ENCODE data around the gene C1orf141.

C1orf141 gene

DNA sequence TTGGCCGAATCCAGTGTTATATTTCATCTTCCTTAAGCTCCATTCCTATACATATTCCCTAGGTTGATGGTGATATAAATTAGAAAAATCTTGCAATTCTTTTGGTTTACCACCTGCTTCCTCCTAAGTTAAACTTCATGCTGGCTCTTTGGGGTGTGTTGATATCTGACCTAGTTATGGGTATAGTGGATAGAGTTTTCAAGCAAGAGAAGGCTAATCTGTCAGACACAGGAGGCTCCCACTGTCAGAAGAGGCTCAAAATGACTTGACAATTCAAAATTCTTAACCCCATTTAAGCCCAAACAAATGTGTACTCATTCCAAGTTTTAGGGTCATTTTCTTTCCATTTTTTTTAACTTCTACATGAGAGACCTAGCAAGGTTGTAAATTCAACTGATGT lies 72.4 kb downstream of the C1orf141 start:
- TF ChIP-seq SUZ12 (IDR thresholded peaks at IDR 0.05; ENCODE audit: extremely low read depth, insufficient read depth, insufficient read length), result no peak
- no peak for TF ChIP-seq ZNF274 (IDR thresholded peaks at IDR 0.05; ENCODE audit: low read depth, low read length)
- TF ChIP-seq YY1 (IDR thresholded peaks at IDR 0.05; ENCODE audit: insufficient read depth, insufficient read length), result no peak
- no peaks in the 10 kb centered on the region for H3K27me3 ChIP-seq (ENCODE audit: insufficient read depth, insufficient read length)
- no peak for DNase-seq (ENCODE audit: low read depth, low spot score)
- H3K9me3 ChIP-seq (ENCODE audit: insufficient read depth, low read length), result peaks cover 11% of the 10 kb centered on the region; the same call in 1 of the 2 replicates
- no peaks in the 10 kb centered on the region for H3K36me3 ChIP-seq (ENCODE audit: insufficient read depth, insufficient read length, low read length)
- H3K4me3 ChIP-seq (ENCODE audit: insufficient read length, low read depth), result no peak overlapping the region
- H3K9ac ChIP-seq (ENCODE audit: insufficient read length, low read depth), result no peak overlapping the region
- no peaks in the 10 kb centered on the region for H3K4me1 ChIP-seq (ENCODE audit: insufficient read depth, insufficient read length)

DNA sequence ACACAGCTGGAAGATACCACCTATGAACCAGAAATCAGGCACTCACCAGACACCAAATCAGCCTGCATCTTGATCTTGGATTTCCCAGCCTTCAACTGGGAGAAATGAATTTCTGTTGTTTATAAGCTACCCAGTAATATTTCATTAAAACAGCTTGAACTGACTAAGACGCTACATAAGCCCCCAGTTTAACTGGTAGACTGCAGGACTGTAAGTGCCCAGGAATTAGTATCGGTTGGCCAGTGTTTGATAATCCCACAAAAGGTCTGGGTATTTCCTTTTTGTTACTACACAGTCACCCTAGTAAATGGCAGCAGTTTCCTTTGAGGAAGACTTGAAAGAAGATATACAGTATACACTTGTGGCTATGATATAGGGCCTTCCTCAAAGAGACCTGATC lies 73.5 kb downstream of the C1orf141 start:
- Histone ChIP-seq H3K36me3 (ENCODE audit: insufficient read depth, insufficient read length, low read length) (no peaks in the 10 kb centered on the region), H3K9ac (ENCODE audit: insufficient read length, low read depth) (no peak overlapping the region), H3K4me1 (ENCODE audit: insufficient read depth, insufficient read length) (no peaks in the 10 kb centered on the region), H3K4me3 (ENCODE audit: insufficient read length, low read depth) (no peak overlapping the region), H3K9me3 (ENCODE audit: insufficient read depth, low read length) (no peaks in the 10 kb centered on the region), H3K27me3 (ENCODE audit: insufficient read depth, insufficient read length) (no peaks in the 10 kb centered on the region)
- TF ChIP-seq YY1 (IDR thresholded peaks at IDR 0.05; ENCODE audit: insufficient read depth, insufficient read length) (no peak), ZNF274 (IDR thresholded peaks at IDR 0.05; ENCODE audit: low read depth, low read length) (no peak), SUZ12 (IDR thresholded peaks at IDR 0.05; ENCODE audit: extremely low read depth, insufficient read depth, insufficient read length) (no peak)
- no peak for DNase-seq (ENCODE audit: low read depth, low spot score)

DNA sequence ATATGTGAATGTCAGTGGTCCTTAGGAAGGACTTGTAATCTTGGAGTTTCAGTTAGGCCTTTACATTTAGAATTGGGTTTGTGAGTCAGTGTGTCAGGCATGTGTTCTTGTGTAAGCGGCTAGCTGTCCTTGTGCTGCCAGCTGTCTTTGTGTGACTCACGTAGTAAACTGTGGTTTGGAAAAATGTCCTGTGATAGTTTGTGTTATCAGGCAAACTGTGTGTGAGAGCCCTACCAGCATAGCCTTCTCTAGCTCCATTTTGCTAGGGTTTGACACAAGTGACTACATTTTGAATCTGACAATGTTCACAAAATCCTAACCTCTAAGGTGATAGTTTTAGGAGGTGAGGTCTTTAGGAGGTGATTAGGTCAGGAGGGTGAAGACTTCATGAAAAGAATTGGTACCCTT lies 74.0 kb downstream of the C1orf141 start:
- Histone ChIP-seq H3K9me3 (ENCODE audit: insufficient read depth, low read length) (no peaks in the 10 kb centered on the region), H3K4me3 (ENCODE audit: insufficient read length, low read depth) (no peak overlapping the region), H3K36me3 (ENCODE audit: insufficient read depth, insufficient read length, low read length) (no peaks in the 10 kb centered on the region), H3K9ac (ENCODE audit: insufficient read length, low read depth) (no peak overlapping the region), H3K4me1 (ENCODE audit: insufficient read depth, insufficient read length) (no peaks in the 10 kb centered on the region), H3K27me3 (ENCODE audit: insufficient read depth, insufficient read length) (no peaks in the 10 kb centered on the region)
- TF ChIP-seq SUZ12 (IDR thresholded peaks at IDR 0.05; ENCODE audit: extremely low read depth, insufficient read depth, insufficient read length) (no peak), YY1 (IDR thresholded peaks at IDR 0.05; ENCODE audit: insufficient read depth, insufficient read length) (no peak), ZNF274 (IDR thresholded peaks at IDR 0.05; ENCODE audit: low read depth, low read length) (no peak)
- DNase-seq (ENCODE audit: low read depth, low spot score), result no peak

DNA sequence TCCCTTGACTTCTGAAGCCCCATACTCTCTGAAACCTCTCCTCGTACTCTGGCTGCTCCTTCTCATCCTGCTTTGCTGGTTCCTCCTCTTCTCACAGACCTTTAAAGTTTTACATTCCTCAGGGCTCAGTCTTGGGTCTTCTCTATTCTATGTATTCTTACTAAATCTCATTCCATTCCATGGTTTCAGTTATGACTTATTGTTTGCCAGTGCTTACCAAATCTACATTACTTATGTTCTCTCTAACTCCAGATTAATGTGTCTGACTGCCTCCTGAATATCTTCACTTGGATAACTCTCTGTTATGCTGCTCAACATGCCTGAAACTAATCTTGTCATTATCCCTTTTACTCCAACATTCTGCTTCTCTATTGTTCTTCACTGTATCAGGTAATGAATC lies 75.4 kb downstream of the C1orf141 start:
- no peaks in the 10 kb centered on the region for H3K36me3 ChIP-seq (ENCODE audit: insufficient read depth, insufficient read length, low read length)

GRCh38 chr1:67058761-67059160 lies 76.0 kb downstream of the C1orf141 start:
- H3K36me3 ChIP-seq (ENCODE audit: insufficient read depth, insufficient read length, low read length), result no peaks in the 10 kb centered on the region
- H3K27me3 ChIP-seq (ENCODE audit: insufficient read depth, insufficient read length), result no peaks in the 10 kb centered on the region
- no peak for DNase-seq (ENCODE audit: low read depth, low spot score)
- H3K4me3 ChIP-seq (ENCODE audit: insufficient read length, low read depth), result no peak overlapping the region
- TF ChIP-seq SUZ12 (IDR thresholded peaks at IDR 0.05; ENCODE audit: extremely low read depth, insufficient read depth, insufficient read length) (no peak), YY1 (IDR thresholded peaks at IDR 0.05; ENCODE audit: insufficient read depth, insufficient read length) (no peak), ZNF274 (IDR thresholded peaks at IDR 0.05; ENCODE audit: low read depth, low read length) (no peak)
- H3K4me1 ChIP-seq (ENCODE audit: insufficient read depth, insufficient read length), result no peaks in the 10 kb centered on the region
- no peaks in the 10 kb centered on the region for H3K9me3 ChIP-seq (ENCODE audit: insufficient read depth, low read length)
- no peak overlapping the region for H3K9ac ChIP-seq (ENCODE audit: insufficient read length, low read depth)

More for the DNA sequence above, 75.4 kb downstream of the C1orf141 start:
- TF ChIP-seq SUZ12 (IDR thresholded peaks at IDR 0.05; ENCODE audit: extremely low read depth, insufficient read depth, insufficient read length) (no peak), ZNF274 (IDR thresholded peaks at IDR 0.05; ENCODE audit: low read depth, low read length) (no peak), YY1 (IDR thresholded peaks at IDR 0.05; ENCODE audit: insufficient read depth, insufficient read length) (no peak)
- H3K4me3 ChIP-seq (ENCODE audit: insufficient read length, low read depth), result no peak overlapping the region
- DNase-seq (ENCODE audit: low read depth, low spot score), result no peak
- H3K27me3 ChIP-seq (ENCODE audit: insufficient read depth, insufficient read length), result no peaks in the 10 kb centered on the region
- no peak overlapping the region for H3K9ac ChIP-seq (ENCODE audit: insufficient read length, low read depth)
- H3K4me1 ChIP-seq (ENCODE audit: insufficient read depth, insufficient read length), result no peaks in the 10 kb centered on the region
- no peaks in the 10 kb centered on the region for H3K9me3 ChIP-seq (ENCODE audit: insufficient read depth, low read length)

GRCh38 chr1:67058242-67058641 lies 76.5 kb downstream of the C1orf141 start:
- Histone ChIP-seq H3K36me3 (ENCODE audit: insufficient read depth, insufficient read length, low read length) (no peaks in the 10 kb centered on the region), H3K4me3 (ENCODE audit: insufficient read length, low read depth) (no peak overlapping the region), H3K27me3 (ENCODE audit: insufficient read depth, insufficient read length) (no peaks in the 10 kb centered on the region), H3K9me3 (ENCODE audit: insufficient read depth, low read length) (no peaks in the 10 kb centered on the region), H3K9ac (ENCODE audit: insufficient read length, low read depth) (no peak overlapping the region), H3K4me1 (ENCODE audit: insufficient read depth, insufficient read length) (no peaks in the 10 kb centered on the region)
- DNase-seq (ENCODE audit: low read depth, low spot score), result no peak
- no peak for TF ChIP-seq ZNF274 (IDR thresholded peaks at IDR 0.05; ENCODE audit: low read depth, low read length)
- TF ChIP-seq SUZ12 (IDR thresholded peaks at IDR 0.05; ENCODE audit: extremely low read depth, insufficient read depth, insufficient read length), result no peak
- no peak for TF ChIP-seq YY1 (IDR thresholded peaks at IDR 0.05; ENCODE audit: insufficient read depth, insufficient read length)

DNA sequence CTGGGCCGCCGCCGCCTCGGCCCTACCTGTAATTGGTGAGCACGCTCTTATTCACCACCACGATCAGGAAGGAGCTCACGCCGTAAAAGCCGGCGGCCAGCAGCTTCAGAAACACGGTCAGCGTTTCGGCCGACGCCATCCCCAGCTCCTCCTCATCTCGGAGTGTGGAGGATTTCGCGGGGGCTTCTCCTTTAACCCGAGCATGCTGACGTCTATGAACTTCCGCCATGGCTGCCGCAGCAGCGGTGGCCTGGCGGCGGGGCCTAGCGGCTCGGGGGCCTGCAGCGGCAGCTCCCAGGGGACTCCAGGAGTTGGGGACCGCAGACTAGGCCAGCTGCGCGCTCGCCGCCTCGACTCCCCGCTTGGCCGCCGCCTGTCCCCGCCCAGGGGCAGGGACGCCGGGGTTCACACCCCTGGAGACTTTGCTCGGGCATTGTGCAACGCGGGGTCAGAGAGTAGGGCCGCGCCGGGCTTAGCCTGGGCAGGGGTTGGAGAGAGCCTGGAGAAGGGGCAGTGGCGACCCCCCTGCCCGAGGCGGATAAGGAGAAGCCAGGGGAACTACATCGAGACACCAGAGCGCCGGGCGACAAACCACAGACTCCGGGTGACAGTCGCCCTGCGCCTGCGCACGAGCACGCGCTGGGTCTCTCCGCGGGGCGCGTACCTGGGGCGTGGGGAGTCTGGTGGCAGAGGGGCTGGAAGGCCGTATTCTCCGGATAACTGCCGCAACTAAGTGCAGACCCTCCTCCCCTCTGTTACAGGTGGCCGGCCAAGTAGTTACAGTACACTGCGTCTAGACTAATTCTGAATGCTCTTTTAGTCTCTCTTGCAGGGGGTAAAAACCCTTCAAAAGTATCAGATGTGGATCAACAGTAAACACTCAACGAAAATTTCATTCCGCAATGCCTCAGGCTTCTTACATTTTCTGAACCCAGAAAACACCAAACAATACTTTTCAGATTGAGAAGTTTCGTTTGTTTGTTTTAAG lies 80.7 kb downstream of the C1orf141 start, which contains the start of gene SLC35D1:
SLC35D1 (minus strand) TSS at position 364 of the 988 bp plus-strand sequence; CDS start at position 229, 135 bp downstream.
- H3K4me1 ChIP-seq (ENCODE audit: insufficient read depth, insufficient read length), result no peaks in the 10 kb centered on the region
- peaks cover 22% of the 10 kb centered on the region for H3K36me3 ChIP-seq (ENCODE audit: insufficient read depth, insufficient read length, low read length)
- TF ChIP-seq ZNF274 (IDR thresholded peaks at IDR 0.05; ENCODE audit: low read depth, low read length), result no peak
- TF ChIP-seq YY1 (IDR thresholded peaks at IDR 0.05; ENCODE audit: insufficient read depth, insufficient read length), result peak; percentile 45

More for the DNA sequence above, 80.7 kb downstream of the C1orf141 start, which contains the start of gene SLC35D1:
- Histone ChIP-seq H3K27me3 (ENCODE audit: insufficient read depth, insufficient read length) (no peaks in the 10 kb centered on the region), H3K9ac (ENCODE audit: insufficient read length, low read depth) (peak within 1 kb of the TSS; percentile 89), H3K9me3 (ENCODE audit: insufficient read depth, low read length) (no peaks in the 10 kb centered on the region), H3K4me3 (ENCODE audit: insufficient read length, low read depth) (peak within 1 kb of the TSS; percentile 84)
- DNase-seq (ENCODE audit: low read depth, low spot score), result peak; percentile 90

Measured in NT2/D1 (cell line).